Spleen (tissue), 7 donors: ENCODE results near the gene PMPCA.

ENCODE experiments used
- CTCF ChIP-seq, 11 experiments: fragments of 200-600 bp in 7 of 11; fragments of 450-650 bp in 4 of 11; sonication (generic) in 4 of 11; IDR thresholded peaks in 8 of 11; conservative IDR thresholded peaks in 3 of 11; 1 replicate in 7 of 11; 2 replicates in 4 of 11; pipeline versions ENCODE4 v1.4.0 to v1.8.0; 2016 to 2021; ENCODE audit warnings: antibody characterized with exemption in 11 of 11, inconsistent platforms in 4 of 11, mild to moderate bottlenecking in 1 of 11
- POLR2AphosphoS5 ChIP-seq, 3 donors: sonication (generic); formaldehyde crosslinking; IDR thresholded peaks; one replicate each; pipeline ENCODE4 v1.5.1; 2017; ENCODE audit warnings: antibody characterized with exemption in 3 of 3
- donor health status: DM: no; HTN: no; CAD: no; lungs with moderate emphysema.
- donor health status: DM: no; HTN: no; CAD: no.
- donor health status: DM: no; HTN: no; CAD: no.

GRCh38 chr9:136389396-136389795 is 21.1 kb upstream of the PMPCA start:
- no peak for TF ChIP-seq CTCF (IDR thresholded peaks at IDR 0.05 in 8 of 11, conservative IDR thresholded peaks at IDR 0.05 in 3 of 11)
- TF ChIP-seq POLR2AphosphoS5 (IDR thresholded peaks at IDR 0.05): no peak
